Fibroblast of mammary gland (primary cell): ENCODE results near the gene TAPBPL.
"Not testable (repeated sequence)": the region's sequence is repeated elsewhere in the genome, so short reads cannot be mapped to it uniquely, and the experiment has no call there.

Experiments used
- DNase-seq: peaks from one replicate; pipeline ENCODE4 v3.0.0-alpha.2; 2010; ENCODE audit warnings: low read depth
- H3K4me3 ChIP-seq: 2 replicates; pipeline ENCODE4 v1.5.1; 2011; ENCODE audit warnings: low read depth, mild to moderate bottlenecking, low read length, moderate library complexity; ENCODE audit not compliant: control insufficient read depth
- TF ChIP-seq, protein P1 (sequence below): conservative IDR thresholded peaks from 2 replicates; pipeline ENCODE4 v1.5.1; 2011; ENCODE audit warnings: low read depth, low read length, inconsistent platforms; ENCODE audit not compliant: control insufficient read depth, insufficient read depth

Gene TAPBPL

GRCh38 chr12:6478416-6478815 lies 26.6 kb downstream of the TAPBPL start:
- TF ChIP-seq, protein P1, sequence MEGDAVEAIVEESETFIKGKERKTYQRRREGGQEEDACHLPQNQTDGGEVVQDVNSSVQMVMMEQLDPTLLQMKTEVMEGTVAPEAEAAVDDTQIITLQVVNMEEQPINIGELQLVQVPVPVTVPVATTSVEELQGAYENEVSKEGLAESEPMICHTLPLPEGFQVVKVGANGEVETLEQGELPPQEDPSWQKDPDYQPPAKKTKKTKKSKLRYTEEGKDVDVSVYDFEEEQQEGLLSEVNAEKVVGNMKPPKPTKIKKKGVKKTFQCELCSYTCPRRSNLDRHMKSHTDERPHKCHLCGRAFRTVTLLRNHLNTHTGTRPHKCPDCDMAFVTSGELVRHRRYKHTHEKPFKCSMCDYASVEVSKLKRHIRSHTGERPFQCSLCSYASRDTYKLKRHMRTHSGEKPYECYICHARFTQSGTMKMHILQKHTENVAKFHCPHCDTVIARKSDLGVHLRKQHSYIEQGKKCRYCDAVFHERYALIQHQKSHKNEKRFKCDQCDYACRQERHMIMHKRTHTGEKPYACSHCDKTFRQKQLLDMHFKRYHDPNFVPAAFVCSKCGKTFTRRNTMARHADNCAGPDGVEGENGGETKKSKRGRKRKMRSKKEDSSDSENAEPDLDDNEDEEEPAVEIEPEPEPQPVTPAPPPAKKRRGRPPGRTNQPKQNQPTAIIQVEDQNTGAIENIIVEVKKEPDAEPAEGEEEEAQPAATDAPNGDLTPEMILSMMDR: no peak
- peak; percentile 44 for DNase-seq
- H3K4me3 ChIP-seq: no peak overlapping the region

DNA sequence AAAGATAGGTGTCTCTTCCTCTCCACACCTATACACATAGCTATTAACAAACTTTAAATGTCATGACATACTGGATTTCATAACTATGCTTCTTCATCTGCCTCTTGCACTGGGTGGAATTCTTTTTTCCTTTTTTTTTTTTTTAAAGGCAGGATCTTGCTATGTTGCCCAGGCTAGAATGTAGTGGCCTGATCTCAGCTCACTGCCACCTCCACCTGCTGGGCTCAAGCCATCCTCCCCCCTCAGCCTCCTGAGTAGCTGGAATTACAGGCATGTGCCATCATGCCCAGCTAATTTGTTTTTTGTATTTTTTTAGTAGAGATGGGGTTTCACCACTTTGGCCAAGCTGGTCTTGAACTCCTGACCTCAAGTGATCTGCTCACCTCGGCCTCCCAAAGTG lies 36.4 kb downstream of the TAPBPL start:
- TF ChIP-seq, protein P1: no peak
- DNase-seq: no peak
- no peak overlapping the region for H3K4me3 ChIP-seq

DNA sequence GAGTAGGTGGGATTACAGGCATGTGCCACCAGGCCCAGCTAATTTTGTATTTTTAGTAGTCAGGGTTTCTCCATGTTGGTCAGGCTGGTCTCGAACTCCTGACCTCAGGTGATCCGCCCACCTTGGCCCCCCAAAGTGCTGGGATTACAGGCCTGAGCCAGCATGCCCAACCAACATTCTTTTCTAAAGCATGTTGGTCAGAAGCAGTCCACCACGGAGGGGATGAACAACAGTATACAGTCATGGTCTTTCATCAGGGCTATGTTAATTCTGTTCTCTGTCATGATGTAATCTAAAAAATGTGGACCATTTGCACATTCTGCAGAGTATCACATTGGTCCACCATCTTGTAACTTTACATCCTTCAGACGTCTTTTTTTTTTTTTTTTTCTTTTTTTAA lies 37.6 kb downstream of the TAPBPL start:
- TF ChIP-seq, protein P1: no peak
- no peak overlapping the region for H3K4me3 ChIP-seq
- peak; percentile 12 for DNase-seq

DNA sequence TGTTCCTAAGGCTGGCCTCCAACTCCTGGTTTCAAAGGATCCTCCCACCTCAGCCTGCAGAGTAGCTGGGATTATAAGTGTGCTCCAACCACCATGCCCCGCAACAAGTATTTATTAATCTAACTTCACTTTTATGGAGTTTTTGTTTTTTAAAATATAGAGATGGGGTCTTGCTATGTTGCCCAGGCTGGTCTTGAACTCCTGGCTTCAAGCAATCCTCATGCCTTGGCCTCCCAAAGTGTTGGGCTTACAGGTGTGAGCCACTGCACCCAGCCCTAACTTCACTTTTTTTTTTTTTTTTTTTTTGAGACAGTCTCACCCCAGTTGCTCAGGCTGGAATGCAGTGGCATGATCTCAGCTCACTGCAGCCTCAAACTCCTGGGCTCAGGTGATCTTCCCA lies 38.8 kb downstream of the TAPBPL start:
- not testable (repeated sequence) for H3K4me3 ChIP-seq, DNase-seq

- TF ChIP-seq, protein P1: no peak
These were observed 41.1 kb downstream of the TAPBPL start, which contains the start of gene MRPL51 for GRCh38 chr12:6492838-6493496. TSS of gene MRPL51 (minus strand) at chr12:6493262. CDS start at chr12:6493136, 126 bp downstream.

DNA sequence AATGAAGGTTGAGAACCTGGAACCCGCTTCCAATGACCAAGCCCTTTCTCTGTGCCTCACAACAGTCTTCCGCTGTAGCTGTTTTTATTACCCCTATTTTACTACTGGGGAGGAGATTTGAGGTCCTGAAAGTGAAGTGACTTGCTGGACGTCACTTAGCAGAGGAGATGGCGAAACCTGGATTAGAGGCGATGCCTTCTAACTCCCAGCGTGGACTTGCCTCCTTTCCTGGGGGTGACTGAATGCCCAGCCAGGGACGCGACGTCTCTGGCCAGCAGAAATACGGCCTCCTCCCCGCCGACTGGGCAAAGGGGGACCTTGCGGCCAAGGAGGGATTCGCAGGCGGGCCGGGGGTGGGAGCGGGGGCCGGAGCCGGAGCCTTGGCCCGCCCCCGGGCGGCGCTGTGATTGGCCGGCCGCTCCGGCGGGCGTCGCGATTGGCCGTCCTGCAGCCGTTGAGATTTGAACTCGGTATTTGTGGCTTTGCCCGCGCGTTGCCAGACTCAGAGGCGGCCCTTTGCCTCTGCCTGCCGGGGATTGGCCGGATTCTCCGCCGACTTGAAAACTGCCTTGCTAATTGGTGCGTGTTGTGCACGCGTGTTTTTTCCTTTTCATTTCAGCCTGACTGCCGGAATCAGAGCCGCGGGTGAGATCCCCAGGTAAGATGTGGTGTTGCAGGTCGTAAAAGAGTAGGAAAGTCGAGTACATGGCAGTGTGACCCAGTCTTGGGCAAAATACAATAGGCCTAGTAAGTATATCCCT lies 41.8 kb downstream of the TAPBPL start, which contains the start of gene NCAPD2:
Gene NCAPD2, plus strand, starts transcription at position 606 of the 761 bp plus-strand sequence. CDS start 997 bp downstream, outside the sequence.
- peak within 1 kb of the TSS; percentile 95 for H3K4me3 ChIP-seq
- peak; percentile 93 for DNase-seq
- TF ChIP-seq, protein P1: no peak

More at GRCh38 chr12:6492838-6493496, 41.1 kb downstream of the TAPBPL start, which contains the start of gene MRPL51:
- H3K4me3 ChIP-seq: peak within 1 kb of the TSS; percentile 95
- peak; percentile 89 for DNase-seq

DNA sequence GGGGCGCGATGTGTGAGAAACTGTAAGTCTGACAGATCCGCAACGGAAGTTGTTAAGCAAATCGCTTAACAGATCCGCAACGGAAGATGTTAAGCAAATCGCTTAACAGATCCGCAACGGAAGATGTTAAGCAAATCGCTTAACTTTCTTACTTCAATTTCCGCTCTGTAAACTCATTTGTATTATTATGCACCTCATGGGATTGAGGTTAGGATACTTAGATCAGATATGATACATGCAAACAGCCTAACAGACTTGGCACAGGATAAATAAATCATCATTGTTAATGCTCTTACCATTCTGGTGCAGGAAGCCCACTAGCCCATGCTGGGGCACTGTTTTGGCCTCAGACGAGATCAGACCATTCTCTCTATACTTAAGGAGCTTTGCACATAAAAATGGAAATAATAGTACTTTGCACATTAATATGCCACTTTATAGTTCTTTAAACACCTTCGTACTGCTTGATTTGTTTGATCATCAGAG lies 42.5 kb downstream of the TAPBPL start:
- TF ChIP-seq, protein P1: peak; percentile 7

More for the DNA sequence above, 42.5 kb downstream of the TAPBPL start:
- peak overlapping the region; percentile 95 for H3K4me3 ChIP-seq
- no peak for DNase-seq
